SJCRH30 (cell line): ENCODE data around the gene FRS3. TPM values are rescaled to one million over a fixed set of nuclear protein-coding genes. Genes with fewer than 3 reads are reported as not detected.

Source experiments
- DNase-seq, 2 experiments: peaks; one replicate each; pipeline ENCODE4 v3.0.0-alpha.2; 2015 to 2020
- H3K27ac ChIP-seq: fragments of 250-450 bp; sonication (Bioruptor Pico); 2 replicates; pipeline ENCODE4 v1.5.1; 2020; ENCODE audit warnings: mild to moderate bottlenecking, moderate library complexity
- H3K27me3 ChIP-seq: fragments of 250-450 bp; sonication (Bioruptor Pico); 2 replicates; pipeline ENCODE4 v1.5.1; 2020; ENCODE audit warnings: mild to moderate bottlenecking, moderate library complexity
- H3K36me3 ChIP-seq: fragments of 250-450 bp; sonication (Bioruptor Pico); 2 replicates; pipeline ENCODE4 v1.5.1; 2020; ENCODE audit warnings: mild to moderate bottlenecking, moderate library complexity
- H3K4me1 ChIP-seq: fragments of 250-450 bp; sonication (Bioruptor Pico); 2 replicates; pipeline ENCODE4 v1.5.1; 2020; ENCODE audit warnings: mild to moderate bottlenecking, moderate library complexity
- H3K4me3 ChIP-seq: fragments of 250-450 bp; sonication (Bioruptor Pico); 2 replicates; pipeline ENCODE4 v1.5.1; 2020; ENCODE audit warnings: mild to moderate bottlenecking, moderate library complexity
- H3K9me3 ChIP-seq: fragments of 250-450 bp; sonication (Bioruptor Pico); replicated peaks from 2 replicates; pipeline ENCODE4 v1.5.1; 2020; ENCODE audit warnings: mild to moderate bottlenecking, moderate library complexity
- total RNA-seq: library from RNA; depleted of rRNA; stranded (reverse); fragments of >200 nt; shearing (Covaris generic); gene quantifications from 2 replicates; pipeline ENCODE4 v1.2.3, GENCODE V29; 2014

FRS3 gene
- total RNA-seq, 1 experiment from 2014 or later, result 2.6 TPM

GRCh38 chr6:41805830-41806774, 26.4 kb upstream of the FRS3 start:
- Histone ChIP-seq H3K27ac (no peak overlapping the region), H3K4me1 (no peaks in the 10 kb centered on the region), H3K36me3 (peaks cover 2% of the 10 kb centered on the region; the same call in 1 of the 2 replicates), H3K27me3 (no peaks in the 10 kb centered on the region), H3K9me3 (no peaks in the 10 kb centered on the region), H3K4me3 (no peak overlapping the region)
- no peak for DNase-seq

- Histone ChIP-seq H3K4me1 (no peaks in the 10 kb centered on the region), H3K36me3 (peaks cover 4% of the 10 kb centered on the region; the same call in 1 of the 2 replicates)
- DNase-seq, result peak in 1 of 2 experiments; percentile 23
Measured at GRCh38 chr6:41801380-41801779, 21.7 kb upstream of the FRS3 start.

DNA sequence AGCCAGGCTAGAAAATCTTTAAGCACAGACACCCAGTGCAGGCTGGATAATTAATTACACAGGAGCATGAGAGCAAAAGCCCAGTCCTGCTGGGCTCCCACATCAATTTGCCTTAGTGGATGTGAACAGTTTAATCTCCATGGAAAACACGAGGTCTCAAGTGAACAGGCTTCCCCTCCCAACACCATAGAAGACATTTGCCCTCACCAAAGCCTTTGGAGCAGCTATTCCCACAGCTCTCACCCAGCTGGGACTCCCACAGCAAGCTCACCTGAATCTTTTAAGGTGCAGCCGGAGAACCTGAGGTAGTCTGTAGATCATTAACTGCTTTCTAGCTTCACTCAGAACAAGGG, 19.8 kb upstream of the FRS3 start:
- H3K27me3 ChIP-seq, result no peaks in the 10 kb centered on the region

More at GRCh38 chr6:41801380-41801779, 21.7 kb upstream of the FRS3 start:
- Histone ChIP-seq H3K9me3 (no peaks in the 10 kb centered on the region), H3K4me3 (no peak overlapping the region), H3K27me3 (no peaks in the 10 kb centered on the region), H3K27ac (no peak overlapping the region)

GRCh38 chr6:41798901-41799558, 19.3 kb upstream of the FRS3 start:
- H3K9me3 ChIP-seq, result no peaks in the 10 kb centered on the region

More for the DNA sequence above, 19.8 kb upstream of the FRS3 start:
- no peak for DNase-seq
- no peaks in the 10 kb centered on the region for H3K4me1 ChIP-seq
- no peak overlapping the region for H3K4me3 ChIP-seq
- H3K9me3 ChIP-seq, result no peaks in the 10 kb centered on the region
- peaks cover 2% of the 10 kb centered on the region; the same call in 1 of the 2 replicates for H3K36me3 ChIP-seq
- no peak overlapping the region for H3K27ac ChIP-seq

GRCh38 chr6:41796474-41796873, 16.8 kb upstream of the FRS3 start:
- Histone ChIP-seq H3K9me3 (no peaks in the 10 kb centered on the region), H3K27me3 (no peaks in the 10 kb centered on the region), H3K4me1 (no peaks in the 10 kb centered on the region), H3K36me3 (peaks cover 14% of the 10 kb centered on the region; the same call in 1 of the 2 replicates), H3K4me3 (no peak overlapping the region), H3K27ac (no peak overlapping the region)
- DNase-seq, result no peak

More at GRCh38 chr6:41798901-41799558, 19.3 kb upstream of the FRS3 start:
- Histone ChIP-seq H3K4me3 (no peak overlapping the region), H3K27ac (no peak overlapping the region), H3K36me3 (peaks cover 2% of the 10 kb centered on the region; the same call in 1 of the 2 replicates), H3K27me3 (no peaks in the 10 kb centered on the region), H3K4me1 (no peaks in the 10 kb centered on the region)
- DNase-seq, result no peak

DNA sequence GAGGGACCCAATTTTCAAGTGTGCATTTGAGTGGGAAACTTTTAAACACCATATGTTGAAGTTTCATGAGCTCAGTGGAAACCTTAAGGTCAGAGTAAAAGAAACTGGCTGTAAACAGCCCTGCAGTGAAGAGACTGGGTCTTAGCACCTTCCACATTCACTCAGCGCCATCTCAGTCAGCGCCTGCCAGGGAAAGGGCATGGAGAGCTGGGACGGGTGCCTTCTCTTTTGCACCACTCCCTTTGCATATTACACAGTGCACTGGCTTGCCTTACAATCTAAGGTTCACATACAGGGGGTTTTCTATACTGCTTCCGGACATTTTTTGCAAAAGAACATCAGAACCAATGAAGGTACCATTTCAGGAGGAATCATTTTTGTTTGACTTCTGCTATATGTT, 12.3 kb upstream of the FRS3 start:
- Histone ChIP-seq H3K27ac (no peak overlapping the region), H3K4me1 (no peaks in the 10 kb centered on the region), H3K36me3 (peaks cover 40% of the 10 kb centered on the region), H3K27me3 (no peaks in the 10 kb centered on the region), H3K4me3 (no peak overlapping the region), H3K9me3 (no peaks in the 10 kb centered on the region)
- no peak for DNase-seq

- no peak overlapping the region for H3K27ac ChIP-seq
- peaks cover 40% of the 10 kb centered on the region for H3K36me3 ChIP-seq
- H3K9me3 ChIP-seq, result no peaks in the 10 kb centered on the region
- no peak for DNase-seq
- no peaks in the 10 kb centered on the region for H3K27me3 ChIP-seq
- no peaks in the 10 kb centered on the region for H3K4me1 ChIP-seq
- H3K4me3 ChIP-seq, result no peak overlapping the region
Measured at GRCh38 chr6:41791305-41791704, 11.6 kb upstream of the FRS3 start.

DNA sequence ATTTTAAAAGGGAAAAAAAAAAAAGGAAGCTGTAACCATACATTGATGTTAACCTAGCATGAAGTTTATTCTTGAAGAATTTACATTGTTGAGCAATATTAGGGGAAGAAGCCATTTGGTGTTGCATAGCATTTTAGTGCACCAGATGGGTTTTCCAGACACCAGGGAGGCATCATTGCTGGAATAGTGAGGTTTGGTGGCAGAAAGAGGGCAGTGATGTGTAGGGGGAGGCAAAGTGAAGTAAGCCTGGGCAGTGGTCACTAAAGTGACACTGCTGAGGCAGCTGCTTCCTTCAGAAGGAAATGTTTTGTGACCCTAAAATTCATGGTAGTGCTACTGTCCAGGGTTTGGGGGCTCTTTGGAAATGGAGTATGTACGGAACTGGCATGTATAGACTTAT, 10.3 kb upstream of the FRS3 start:
- H3K27me3 ChIP-seq, result no peaks in the 10 kb centered on the region
- H3K9me3 ChIP-seq, result no peaks in the 10 kb centered on the region
- H3K27ac ChIP-seq, result no peak overlapping the region
- no peaks in the 10 kb centered on the region for H3K4me1 ChIP-seq
- H3K36me3 ChIP-seq, result peaks cover 40% of the 10 kb centered on the region
- H3K4me3 ChIP-seq, result no peak overlapping the region
- DNase-seq, result no peak

- Histone ChIP-seq H3K27ac (no peak overlapping the region), H3K27me3 (no peaks in the 10 kb centered on the region), H3K9me3 (no peaks in the 10 kb centered on the region), H3K4me3 (no peak overlapping the region), H3K4me1 (no peaks in the 10 kb centered on the region), H3K36me3 (peaks cover 40% of the 10 kb centered on the region)
- DNase-seq, result no peak
Measured at GRCh38 chr6:41789390-41789724, 9.7 kb upstream of the FRS3 start.

DNA sequence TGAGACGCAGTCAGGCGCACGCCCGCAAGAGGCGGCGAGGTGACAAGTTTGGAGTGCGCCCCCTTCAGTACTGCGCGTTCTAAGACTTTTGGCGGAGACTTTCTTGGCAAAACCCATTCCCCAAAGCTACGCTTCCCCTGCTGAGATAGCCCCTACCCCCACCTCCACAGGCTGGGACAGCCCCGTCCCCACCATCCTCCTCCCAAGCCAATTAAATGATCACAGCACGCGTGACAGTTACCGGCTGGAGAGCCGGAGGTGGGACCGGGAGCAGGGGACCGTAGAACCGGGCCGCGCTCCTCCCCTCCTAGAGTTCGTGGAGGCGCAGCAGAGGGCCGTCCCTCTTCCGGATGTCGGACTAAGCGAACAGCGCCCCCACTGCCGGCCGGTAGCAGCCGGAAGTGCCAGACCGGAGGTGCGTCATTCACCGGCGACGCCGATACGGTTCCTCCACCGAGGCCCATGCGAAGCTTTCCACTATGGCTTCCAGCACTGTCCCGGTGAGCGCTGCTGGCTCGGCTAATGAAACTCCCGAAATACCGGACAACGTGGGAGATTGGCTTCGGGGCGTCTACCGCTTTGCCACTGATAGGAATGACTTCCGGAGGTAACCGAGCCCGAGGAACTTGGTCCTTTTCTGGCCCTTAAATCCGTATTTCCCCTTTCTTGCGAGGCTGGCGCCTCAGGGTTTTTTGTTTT, 7.7 kb upstream of the FRS3 start, which contains the start of gene TOMM6:
Gene TOMM6 (plus strand): TSS at position 476 of the 699 bp plus-strand sequence. CDS start 4 bp downstream, at position 480.
- Histone ChIP-seq H3K27ac (peak within 1 kb of the TSS; percentile 81), H3K4me3 (peak within 1 kb of the TSS; percentile 94), H3K36me3 (peaks cover 37% of the 10 kb centered on the region), H3K4me1 (no peaks in the 10 kb centered on the region), H3K9me3 (no peaks in the 10 kb centered on the region), H3K27me3 (no peaks in the 10 kb centered on the region)
- peak; percentile 94 to 95 for DNase-seq

DNA sequence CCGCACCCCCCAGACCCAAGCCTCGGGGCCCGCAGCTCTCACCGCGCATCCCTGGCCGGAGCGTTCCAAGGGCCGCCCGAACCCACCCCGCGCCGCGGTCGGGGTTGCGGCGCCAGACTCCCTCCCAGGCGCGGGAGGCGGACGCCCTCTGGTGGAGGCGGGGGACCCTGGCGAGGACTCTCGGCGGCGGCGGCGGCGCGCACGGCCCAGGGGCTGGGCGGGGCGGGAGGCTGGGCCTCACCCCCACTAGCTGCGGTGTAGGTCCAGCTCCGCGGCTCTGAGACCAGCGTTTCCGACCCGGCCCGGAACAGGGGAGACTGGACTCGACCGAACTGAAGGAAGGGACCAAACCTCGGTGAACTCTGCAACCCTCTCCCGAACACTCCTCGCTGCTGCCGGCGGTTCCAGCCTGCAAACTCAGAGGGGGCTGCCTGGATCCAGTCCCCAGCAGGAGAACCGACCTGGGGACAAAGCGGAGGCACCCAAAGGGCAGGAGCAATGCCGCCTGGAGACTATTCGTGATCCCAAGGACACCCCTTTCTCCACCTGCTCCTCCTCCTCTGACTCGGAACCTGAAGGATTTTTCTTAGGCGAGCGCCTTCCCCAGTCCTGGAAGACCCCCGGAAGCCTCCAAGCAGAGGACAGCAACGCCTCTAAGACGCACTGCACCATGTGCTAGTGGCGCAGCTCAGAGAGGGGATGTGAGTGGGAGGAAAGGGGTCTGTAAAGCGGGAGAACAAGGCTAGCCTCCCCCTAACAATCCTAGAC, 6.9 kb upstream of the FRS3 start:
- Histone ChIP-seq H3K4me1 (no peaks in the 10 kb centered on the region), H3K27me3 (no peaks in the 10 kb centered on the region), H3K27ac (peak overlapping the region; percentile 81; the same call in 1 of the 2 replicates)

DNA sequence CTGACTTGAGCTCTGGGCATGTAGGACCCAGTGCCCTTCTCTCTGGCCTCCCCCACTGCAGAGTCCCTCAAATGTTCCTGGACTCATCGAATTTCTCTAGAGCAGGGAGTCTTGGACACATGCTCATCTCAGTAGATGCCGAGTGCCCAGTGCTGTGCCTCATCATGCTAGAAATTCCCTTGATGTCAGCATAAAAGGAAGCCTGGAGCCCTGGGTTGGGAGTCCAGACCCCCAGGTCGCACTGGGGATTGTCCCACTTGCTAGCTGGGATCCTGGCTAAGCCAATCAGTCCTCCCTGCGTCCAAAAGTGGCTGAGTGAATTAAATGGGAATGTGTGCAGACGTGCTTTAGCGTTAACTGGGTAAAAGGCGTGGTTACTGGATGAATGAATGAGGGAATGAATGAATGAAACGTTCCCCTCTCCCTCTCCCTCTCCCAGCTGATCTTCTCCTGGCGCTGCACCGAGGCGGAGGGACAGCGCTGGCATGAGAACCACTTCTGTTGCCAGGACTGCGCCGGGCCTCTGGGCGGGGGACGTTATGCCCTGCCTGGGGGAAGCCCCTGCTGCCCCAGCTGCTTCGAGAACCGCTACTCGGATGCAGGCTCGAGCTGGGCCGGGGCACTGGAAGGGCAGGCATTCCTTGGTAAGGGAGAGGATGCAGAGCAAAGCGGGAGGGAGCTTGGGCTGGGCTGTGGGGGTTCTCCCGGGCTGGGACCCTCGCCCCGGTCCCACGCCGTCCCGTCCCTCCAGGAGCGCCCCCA, 6.2 kb upstream of the FRS3 start:
- peak in 1 of 2 experiments; percentile 33 for DNase-seq
- H3K27ac ChIP-seq, result no peak overlapping the region

More for the DNA sequence above, 6.9 kb upstream of the FRS3 start:
- peak overlapping the region; percentile 94 for H3K4me3 ChIP-seq
- peak; percentile 77 to 86 for DNase-seq
- no peaks in the 10 kb centered on the region for H3K9me3 ChIP-seq
- peaks cover 29% of the 10 kb centered on the region for H3K36me3 ChIP-seq

GRCh38 chr6:41785254-41785653, 5.6 kb upstream of the FRS3 start:
- DNase-seq, result no peak
- Histone ChIP-seq H3K27me3 (no peaks in the 10 kb centered on the region), H3K9me3 (no peaks in the 10 kb centered on the region), H3K27ac (no peak overlapping the region), H3K36me3 (peaks cover 15% of the 10 kb centered on the region), H3K4me1 (peaks cover 2% of the 10 kb centered on the region; the same call in 1 of the 2 replicates), H3K4me3 (no peak overlapping the region)

More for the DNA sequence above, 6.2 kb upstream of the FRS3 start:
- peak overlapping the region; percentile 94 for H3K4me3 ChIP-seq
- H3K9me3 ChIP-seq, result no peaks in the 10 kb centered on the region
- peaks cover 2% of the 10 kb centered on the region; the same call in 1 of the 2 replicates for H3K4me1 ChIP-seq
- no peaks in the 10 kb centered on the region for H3K27me3 ChIP-seq
- peaks cover 22% of the 10 kb centered on the region for H3K36me3 ChIP-seq
